IMR-90 (cell line): ENCODE results near the gene CNKSR2. TPM values are rescaled to one million over a fixed set of nuclear protein-coding genes. Genes with fewer than 3 reads are reported as not detected.

Source experiments
- ATAC-seq: fragments of 200-7000 bp; cut with Tn5 transposase; 2 replicates; pipeline ENCODE4 v1.9.1; 2020; ENCODE audit warnings: low read depth, mild to moderate bottlenecking, moderate library complexity
- BruUV-seq: library from RNA; stranded (reverse); fragments of 400-500 nt; replicated peaks from 2 replicates; lab custom pipeline; 2021; lab: Mats Ljungman, UMichigan
- CTCF ChIA-PET: fragments of 300-600 bp; formaldehyde crosslinking; extraction: SDS; loops from one replicate; lab custom pipeline; 2021; ENCODE audit warnings: antibody characterized with exemption; lab: Yijun Ruan, JAX
- POLR2A ChIA-PET: fragments of 300-600 bp; sonication (Branson Sonifier 250); formaldehyde crosslinking; loops from one replicate; lab custom pipeline; 2022; ENCODE audit warnings: antibody characterized with exemption; ENCODE audit not compliant: unreplicated experiment; lab: Charles Lee
- DNase-seq: peaks from one replicate; pipeline ENCODE4 v3.0.0; 2013
- H2AFZ ChIP-seq: replicated peaks from 2 replicates; pipeline ENCODE3; 2013; ENCODE audit warnings: low read length, mild to moderate bottlenecking; ENCODE audit not compliant: poor library complexity
- H2AK5ac ChIP-seq: 2 replicates; pipeline ENCODE4 v1.6.1; 2013; ENCODE audit warnings: low read depth, low read length, inconsistent platforms
- H2AK9ac ChIP-seq: replicated peaks from 2 replicates; pipeline ENCODE3; 2013; ENCODE audit warnings: mild to moderate bottlenecking, low read depth, low read length, moderate library complexity; ENCODE audit not compliant: poor library complexity
- H2BK120ac ChIP-seq: 2 replicates; pipeline ENCODE4 v1.6.1; 2013; ENCODE audit warnings: low read depth, low read length, inconsistent platforms
- H2BK15ac ChIP-seq: 3 replicates; pipeline ENCODE4 v1.6.1; 2013; ENCODE audit warnings: low read depth, low read length, inconsistent platforms
- H2BK20ac ChIP-seq: 2 replicates; pipeline ENCODE4 v1.6.1; 2013; ENCODE audit warnings: low read depth, mild to moderate bottlenecking, inconsistent platforms, low read length, moderate library complexity
- H2BK5ac ChIP-seq: 2 replicates; pipeline ENCODE4 v1.6.1; 2013; ENCODE audit warnings: mild to moderate bottlenecking, low read depth, low read length, inconsistent platforms; ENCODE audit not compliant: poor library complexity, severe bottlenecking
- H3K14ac ChIP-seq: replicated peaks from 2 replicates; pipeline ENCODE4 v1.6.1; 2013; ENCODE audit warnings: low read depth, low read length, inconsistent platforms
- H3K18ac ChIP-seq: 2 replicates; pipeline ENCODE4 v1.6.1; 2013; ENCODE audit warnings: low read depth, low read length, control low read depth
- H3K23ac ChIP-seq: 2 replicates; pipeline ENCODE4 v1.6.1; 2013; ENCODE audit warnings: low read depth, low read length, inconsistent platforms
- H3K27ac ChIP-seq: 2 replicates; pipeline ENCODE4 v1.5.1; 2013; ENCODE audit warnings: mild to moderate bottlenecking, control low read depth, low read length; ENCODE audit not compliant: insufficient read depth
- H3K27me3 ChIP-seq: 2 replicates; pipeline ENCODE4 v1.6.1; 2013; ENCODE audit warnings: low read length; ENCODE audit not compliant: control insufficient read depth, insufficient read depth
- H3K36me3 ChIP-seq: 2 replicates; pipeline ENCODE4 v1.6.1; 2013; ENCODE audit warnings: low read length, mixed read lengths; ENCODE audit not compliant: control insufficient read depth, insufficient read depth
- H3K4ac ChIP-seq: 2 replicates; pipeline ENCODE4 v1.6.1; 2013; ENCODE audit warnings: low read depth, low read length, inconsistent platforms
- H3K4me1 ChIP-seq: 2 replicates; pipeline ENCODE4 v1.6.1; 2013; ENCODE audit warnings: low read length, mixed read lengths; ENCODE audit not compliant: control insufficient read depth, insufficient read depth
- H3K4me2 ChIP-seq: 2 replicates; pipeline ENCODE4 v1.6.1; 2013; ENCODE audit warnings: low read depth, mild to moderate bottlenecking, control low read depth, low read length, moderate library complexity
- H3K4me3 ChIP-seq: 2 replicates; pipeline ENCODE4 v1.5.1; 2013; ENCODE audit warnings: low read depth, mild to moderate bottlenecking, control low read depth, low read length, moderate library complexity; ENCODE audit not compliant: insufficient read depth
- H3K56ac ChIP-seq: 2 replicates; pipeline ENCODE4 v1.6.1; 2013; ENCODE audit warnings: low read length, inconsistent platforms; ENCODE audit not compliant: insufficient read depth; ENCODE audit errors: extremely low read depth
- H3K79me1 ChIP-seq, 2 experiments: 2 replicates each; pipeline ENCODE4 v1.6.1; 2013; ENCODE audit warnings: low read length in 2 of 2, inconsistent platforms in 1 of 2, low read depth in 1 of 2
- H3K9ac ChIP-seq: 2 replicates; pipeline ENCODE4 v1.6.1; 2013; ENCODE audit warnings: low read depth, low read length, control low read depth
- H3K9me1 ChIP-seq: 2 replicates; pipeline ENCODE4 v1.6.1; 2013; ENCODE audit warnings: low read length, inconsistent platforms; ENCODE audit not compliant: insufficient read depth
- H3K9me3 ChIP-seq: 2 replicates; pipeline ENCODE4 v1.6.1; 2013; ENCODE audit warnings: low read length; ENCODE audit not compliant: control insufficient read depth, insufficient read depth
- H4K20me1 ChIP-seq: 2 replicates; pipeline ENCODE4 v1.6.1; 2013; ENCODE audit warnings: low read length, inconsistent platforms; ENCODE audit not compliant: insufficient read depth
- H4K5ac ChIP-seq: 2 replicates; pipeline ENCODE4 v1.6.1; 2013; ENCODE audit warnings: mild to moderate bottlenecking, low read depth, low read length, control low read depth
- H4K8ac ChIP-seq, 2 experiments: 2 replicates each; pipeline ENCODE4 v1.6.1; 2013; ENCODE audit warnings: low read depth in 2 of 2, low read length in 2 of 2, control low read depth in 1 of 2, inconsistent platforms in 1 of 2
- H4K91ac ChIP-seq: 2 replicates; pipeline ENCODE4 v1.6.1; 2013; ENCODE audit warnings: low read depth, low read length, inconsistent platforms; ENCODE audit not compliant: insufficient read depth
- BHLHE40 ChIP-seq: fragments of 150-350 bp; IDR thresholded peaks from 2 replicates; pipeline ENCODE4 v1.6.1; 2016; ENCODE audit warnings: mild to moderate bottlenecking, low read depth, low read length
- CEBPB ChIP-seq: IDR thresholded peaks from 2 replicates; pipeline ENCODE4 v1.6.1; 2012; ENCODE audit warnings: low read depth, low read length, improper control_type of control experiment
- CHD1 ChIP-seq: IDR thresholded peaks from 2 replicates; pipeline ENCODE4 v1.6.1; 2012; ENCODE audit warnings: low read depth, low read length, improper control_type of control experiment
- ELK1 ChIP-seq: fragments of 150-350 bp; IDR thresholded peaks from 2 replicates; pipeline ENCODE4 v1.6.1; 2016; ENCODE audit warnings: low read depth, mild to moderate bottlenecking, low read length, moderate library complexity, borderline replicate concordance
- FOS ChIP-seq: fragments of 150-350 bp; IDR thresholded peaks from 2 replicates; pipeline ENCODE4 v1.6.1; 2016; ENCODE audit warnings: low read depth, low read length
- MAFK ChIP-seq: IDR thresholded peaks from 2 replicates; pipeline ENCODE4 v1.6.1; 2012; ENCODE audit warnings: low read depth, low read length, improper control_type of control experiment
- MAZ ChIP-seq: IDR thresholded peaks from 2 replicates; pipeline ENCODE4 v1.6.1; 2012; ENCODE audit warnings: low read depth, mild to moderate bottlenecking, low read length, improper control_type of control experiment, moderate library complexity, borderline replicate concordance
- MXI1 ChIP-seq: IDR thresholded peaks from 2 replicates; pipeline ENCODE4 v1.6.1; 2012; ENCODE audit warnings: low read depth, mild to moderate bottlenecking, low read length, moderate library complexity, borderline replicate concordance
- NFE2L2 ChIP-seq: fragments of 150-350 bp; IDR thresholded peaks from 2 replicates; pipeline ENCODE4 v1.6.1; 2016; ENCODE audit warnings: low read depth, mild to moderate bottlenecking, low read length
- POLR2A ChIP-seq: IDR thresholded peaks from 2 replicates; pipeline ENCODE4 v1.6.1; 2012; ENCODE audit warnings: mild to moderate bottlenecking, low read depth, low read length
- RAD21 ChIP-seq: IDR thresholded peaks from 2 replicates; pipeline ENCODE4 v1.6.1; 2012; ENCODE audit warnings: low read length, improper control_type of control experiment
- RCOR1 ChIP-seq: IDR thresholded peaks from 2 replicates; pipeline ENCODE4 v1.6.1; 2012; ENCODE audit warnings: mild to moderate bottlenecking, low read length, improper control_type of control experiment; ENCODE audit not compliant: insufficient replicate concordance
- RFX5 ChIP-seq: IDR thresholded peaks from 2 replicates; pipeline ENCODE4 v1.8.0; 2012; ENCODE audit warnings: low read depth, mild to moderate bottlenecking, low read length, moderate library complexity
- SMC3 ChIP-seq: fragments of 150-350 bp; IDR thresholded peaks from 2 replicates; pipeline ENCODE4 v1.6.1; 2016; ENCODE audit warnings: low read depth, mild to moderate bottlenecking, antibody characterized with exemption, low read length, moderate library complexity
- WGBS, 2 experiments: methylation state at CpG; one replicate each; pipeline versions ENCODE4 v1.1.5 to v1.1.7; 2013; ENCODE audit warnings: missing lambda C conversion rate in 2 of 2; ENCODE audit not compliant: insufficient read length in 1 of 2; ENCODE audit errors: extremely low coverage in 2 of 2; 5-methylcytosine and 5-hydroxymethylcytosine counted together
- dilution Hi-C: fragments of 300-500 bp; cut with HindIII; formaldehyde crosslinking; loops from one replicate; pipeline ENCODE4 v1.14.3; 2018; ENCODE audit warnings: low sequenced_read_pairs; ENCODE audit not compliant: unreplicated experiment
- in situ Hi-C: fragments of 300-500 bp; cut with MboI; formaldehyde crosslinking; loops from 3 replicates; pipeline ENCODE4 v1.14.3; 2019; ENCODE audit warnings: low sequenced_read_pairs, inconsistent platforms, mixed read lengths
- intact Hi-C: fragments of 100-400 bp; cut with micrococcal nuclease; formaldehyde crosslinking; loops from 2 replicates; pipeline ENCODE4 v1.10.0; 2022
- polyA plus RNA-seq, 3 experiments: library from polyadenylated mRNA; depleted of rRNA; stranded (reverse); fragments of >200 nt; gene quantifications; 2 replicates each; pipeline ENCODE4 v1.2.3, GENCODE V29; 2012; ENCODE audit warnings: low replicate concordance in 1 of 3
- total RNA-seq: library from RNA; depleted of rRNA; stranded (reverse); fragments of >200 nt; gene quantifications from 2 replicates; pipeline ENCODE4 v1.2.3, GENCODE V29; 2012
- TF ChIP-seq, protein P1 (sequence below): conservative IDR thresholded peaks from 2 replicates; pipeline ENCODE4 v1.5.1; 2012; ENCODE audit warnings: mild to moderate bottlenecking, low read depth, low read length, improper control_type of control experiment
- TF ChIP-seq, protein P2 (sequence below): fragments of 150-350 bp; IDR thresholded peaks from 2 replicates; pipeline ENCODE4 v1.6.1; 2017; ENCODE audit warnings: mild to moderate bottlenecking, antibody characterized with exemption, low read length, low read depth

CNKSR2 gene
- total and polyA plus RNA-seq, 2 of the 4 experiments (the other 2 are of a cell fraction), result 0.14 to 0.90 TPM

- no CpG with 5 or more reads among the region's 3 CpGs for WGBS, 2 experiments
- DNase-seq (peak; percentile 56), ATAC-seq (no peak; the same call in 1 of the 2 replicates)
- TF ChIP-seq RAD21 (no peak), SMC3 (no peak), MAZ (no peak), FOS (no peak), MXI1 (no peak), ELK1 (no peak), MAFK (no peak), NFE2L2 (no peak), RCOR1 (no peak), CHD1 (no peak), POLR2A (no peak), CEBPB (no peak), RFX5 (no peak), BHLHE40 (no peak)
- TF ChIP-seq, protein P1, sequence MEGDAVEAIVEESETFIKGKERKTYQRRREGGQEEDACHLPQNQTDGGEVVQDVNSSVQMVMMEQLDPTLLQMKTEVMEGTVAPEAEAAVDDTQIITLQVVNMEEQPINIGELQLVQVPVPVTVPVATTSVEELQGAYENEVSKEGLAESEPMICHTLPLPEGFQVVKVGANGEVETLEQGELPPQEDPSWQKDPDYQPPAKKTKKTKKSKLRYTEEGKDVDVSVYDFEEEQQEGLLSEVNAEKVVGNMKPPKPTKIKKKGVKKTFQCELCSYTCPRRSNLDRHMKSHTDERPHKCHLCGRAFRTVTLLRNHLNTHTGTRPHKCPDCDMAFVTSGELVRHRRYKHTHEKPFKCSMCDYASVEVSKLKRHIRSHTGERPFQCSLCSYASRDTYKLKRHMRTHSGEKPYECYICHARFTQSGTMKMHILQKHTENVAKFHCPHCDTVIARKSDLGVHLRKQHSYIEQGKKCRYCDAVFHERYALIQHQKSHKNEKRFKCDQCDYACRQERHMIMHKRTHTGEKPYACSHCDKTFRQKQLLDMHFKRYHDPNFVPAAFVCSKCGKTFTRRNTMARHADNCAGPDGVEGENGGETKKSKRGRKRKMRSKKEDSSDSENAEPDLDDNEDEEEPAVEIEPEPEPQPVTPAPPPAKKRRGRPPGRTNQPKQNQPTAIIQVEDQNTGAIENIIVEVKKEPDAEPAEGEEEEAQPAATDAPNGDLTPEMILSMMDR, result no peak
- TF ChIP-seq, protein P2, sequence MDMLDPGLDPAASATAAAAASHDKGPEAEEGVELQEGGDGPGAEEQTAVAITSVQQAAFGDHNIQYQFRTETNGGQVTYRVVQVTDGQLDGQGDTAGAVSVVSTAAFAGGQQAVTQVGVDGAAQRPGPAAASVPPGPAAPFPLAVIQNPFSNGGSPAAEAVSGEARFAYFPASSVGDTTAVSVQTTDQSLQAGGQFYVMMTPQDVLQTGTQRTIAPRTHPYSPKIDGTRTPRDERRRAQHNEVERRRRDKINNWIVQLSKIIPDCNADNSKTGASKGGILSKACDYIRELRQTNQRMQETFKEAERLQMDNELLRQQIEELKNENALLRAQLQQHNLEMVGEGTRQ, result no peak
- H3K4me3 ChIP-seq, result no peak overlapping the region
- no peak overlapping the region for H3K14ac ChIP-seq
- no peak overlapping the region for H2BK5ac ChIP-seq
- no peak overlapping the region for H3K4me2 ChIP-seq
- ChIA-PET CTCF (no interaction called here), POLR2A (no interaction called here)
- H3K56ac ChIP-seq, result no peak overlapping the region
- no peak overlapping the region for H4K91ac ChIP-seq
- in situ Hi-C loops (no loop called here), dilution Hi-C loops (no loop called here), intact Hi-C loops (no loop called here)
- H3K27me3 ChIP-seq, result no peaks in the 10 kb centered on the region
- no TSS peak for BruUV-seq
- no peaks in the 10 kb centered on the region for H4K20me1 ChIP-seq
- H3K18ac ChIP-seq, result no peak overlapping the region
- no peak overlapping the region for H3K23ac ChIP-seq
- H2BK15ac ChIP-seq, result no peak overlapping the region
- H2BK120ac ChIP-seq, result no peak overlapping the region
- no peak overlapping the region for H4K5ac ChIP-seq
- H3K4ac ChIP-seq, result no peak overlapping the region
- H3K27ac ChIP-seq, result no peak overlapping the region
- H3K36me3 ChIP-seq, result no peaks in the 10 kb centered on the region
- no peak overlapping the region for H3K9ac ChIP-seq
- no peak overlapping the region for H2AK5ac ChIP-seq
- H2AFZ ChIP-seq, result no peak overlapping the region
- H3K4me1 ChIP-seq, result no peaks in the 10 kb centered on the region
- H3K9me3 ChIP-seq, result no peaks in the 10 kb centered on the region
- H4K8ac ChIP-seq, result no peak overlapping the region
- H3K79me1 ChIP-seq, result no peaks in the 10 kb centered on the region
- H2BK20ac ChIP-seq, result no peak overlapping the region
- no peaks in the 10 kb centered on the region for H3K9me1 ChIP-seq
- no peak overlapping the region for H2AK9ac ChIP-seq
Observed at GRCh38 chrX:21412883-21413282, 38.7 kb downstream of the CNKSR2 start.
